Tibial nerve (tissue), 4 donors: ENCODE measurements around the gene TBL1X. TPM values are rescaled to one million over a fixed set of nuclear protein-coding genes. Genes with fewer than 3 reads are reported as not detected.
A peak's percentile ranks its signal among the peaks of the same experiment; 100 is the strongest.

Experiments used
- DNase-seq, 2 donors: peaks; one replicate each; pipeline ENCODE4 v3.0.0-alpha.2; 2019; ENCODE audit warnings: low spot score in 2 of 2
- H3K27ac ChIP-seq, 4 donors: fragments of 200-600 bp; sonication (generic) in 3 of 4; one replicate each; pipeline ENCODE4 v1.5.1; 2017 to 2019; ENCODE audit warnings: mild to moderate bottlenecking in 1 of 4
- H3K27me3 ChIP-seq, 2 donors: fragments of 200-600 bp; sonication (generic) in 1 of 2; one replicate each; pipeline versions ENCODE4 v1.5.1 to v1.6.0; 2017 to 2019
- H3K36me3 ChIP-seq, 3 donors: fragments of 200-600 bp; sonication (generic); one replicate each; pipeline ENCODE4 v1.5.1; 2018 to 2019
- H3K4me1 ChIP-seq, 4 donors: fragments of 200-600 bp; sonication (generic) in 3 of 4; one replicate each; pipeline ENCODE4 v1.5.1; 2017 to 2019
- H3K4me3 ChIP-seq, 4 donors: fragments of 200-600 bp; sonication (generic) in 3 of 4; one replicate each; pipeline ENCODE4 v1.5.1; 2017 to 2019; ENCODE audit warnings: mild to moderate bottlenecking in 1 of 4, moderate library complexity in 1 of 4
- H3K9me3 ChIP-seq, 4 donors: fragments of 200-600 bp; sonication (generic) in 3 of 4; one replicate each; pipeline ENCODE4 v1.5.1; 2017 to 2019
- EP300 ChIP-seq, 2 donors: sonication (generic); formaldehyde crosslinking; IDR thresholded peaks; one replicate each; pipeline ENCODE4 v1.6.1; 2017; ENCODE audit warnings: antibody characterized with exemption in 2 of 2, mild to moderate bottlenecking in 1 of 2
- POLR2A ChIP-seq, 2 donors: fragments of 450-650 bp; IDR thresholded peaks; one replicate each; pipeline ENCODE4 v1.6.1; 2017; ENCODE audit warnings: antibody characterized with exemption in 2 of 2, mild to moderate bottlenecking in 2 of 2, moderate library complexity in 2 of 2
- WGBS, 2 donors: methylation state at CpG; one replicate each; pipeline ENCODE4 v1.1.5; 2018; 5-methylcytosine and 5-hydroxymethylcytosine counted together
- total RNA-seq, 4 donors: library from RNA; depleted of rRNA; stranded (reverse); fragments of >200 nt; gene quantifications; one replicate each; pipeline ENCODE4 v1.1.0, GENCODE V29; 2016
- TF ChIP-seq, protein P1 (sequence below), 5 experiments: fragments of 200-600 bp in 3 of 5; fragments of 450-650 bp in 2 of 5; sonication (generic) in 3 of 5; IDR thresholded peaks; one replicate each; pipeline ENCODE4 v1.5.1; 2016 to 2019; ENCODE audit warnings: antibody characterized with exemption in 5 of 5, mild to moderate bottlenecking in 3 of 5, moderate library complexity in 2 of 5

The TBL1X gene
- total RNA-seq, 4 donors from 2014 or later, result 12.2 to 25.2 (median 19.5) TPM

GRCh38 chrX:9708086-9708485, 243.2 kb downstream of the TBL1X start:
- 88 to 96% methylated on average over 10 of the region's 10 CpGs for WGBS, 2 donors
- H3K4me1 ChIP-seq, result no peaks in the 10 kb centered on the region
- peaks cover 0 to 4% (median 0%) of the 10 kb centered on the region in 4 donors for H3K9me3 ChIP-seq
- H3K27me3 ChIP-seq, result no peaks in the 10 kb centered on the region
- no peak overlapping the region for H3K4me3 ChIP-seq
- H3K27ac ChIP-seq, result no peak overlapping the region
- TF ChIP-seq, protein P1, sequence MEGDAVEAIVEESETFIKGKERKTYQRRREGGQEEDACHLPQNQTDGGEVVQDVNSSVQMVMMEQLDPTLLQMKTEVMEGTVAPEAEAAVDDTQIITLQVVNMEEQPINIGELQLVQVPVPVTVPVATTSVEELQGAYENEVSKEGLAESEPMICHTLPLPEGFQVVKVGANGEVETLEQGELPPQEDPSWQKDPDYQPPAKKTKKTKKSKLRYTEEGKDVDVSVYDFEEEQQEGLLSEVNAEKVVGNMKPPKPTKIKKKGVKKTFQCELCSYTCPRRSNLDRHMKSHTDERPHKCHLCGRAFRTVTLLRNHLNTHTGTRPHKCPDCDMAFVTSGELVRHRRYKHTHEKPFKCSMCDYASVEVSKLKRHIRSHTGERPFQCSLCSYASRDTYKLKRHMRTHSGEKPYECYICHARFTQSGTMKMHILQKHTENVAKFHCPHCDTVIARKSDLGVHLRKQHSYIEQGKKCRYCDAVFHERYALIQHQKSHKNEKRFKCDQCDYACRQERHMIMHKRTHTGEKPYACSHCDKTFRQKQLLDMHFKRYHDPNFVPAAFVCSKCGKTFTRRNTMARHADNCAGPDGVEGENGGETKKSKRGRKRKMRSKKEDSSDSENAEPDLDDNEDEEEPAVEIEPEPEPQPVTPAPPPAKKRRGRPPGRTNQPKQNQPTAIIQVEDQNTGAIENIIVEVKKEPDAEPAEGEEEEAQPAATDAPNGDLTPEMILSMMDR (IDR thresholded peaks at IDR 0.05), result no peak
- TF ChIP-seq EP300 (IDR thresholded peaks at IDR 0.05), result no peak
- TF ChIP-seq POLR2A (IDR thresholded peaks at IDR 0.05), result no peak
- H3K36me3 ChIP-seq, result peaks cover 0 to 63% (median 0%) of the 10 kb centered on the region in 3 donors
- no peak for DNase-seq

- TF ChIP-seq, protein P1 (IDR thresholded peaks at IDR 0.05), result peak; percentile 74 to 80 (median 77)
- TF ChIP-seq EP300 (IDR thresholded peaks at IDR 0.05) (no peak), POLR2A (IDR thresholded peaks at IDR 0.05) (no peak)
- peaks cover 0 to 4% (median 0%) of the 10 kb centered on the region in 4 donors for H3K9me3 ChIP-seq
- H3K4me3 ChIP-seq, result no peak overlapping the region
- peak; percentile 30 to 47 for DNase-seq
- H3K27ac ChIP-seq, result no peak overlapping the region
- no peaks in the 10 kb centered on the region for H3K4me1 ChIP-seq
- WGBS, 2 donors, result 34 to 50% methylated on average over 10 to 17 of the region's 17 CpGs
- H3K36me3 ChIP-seq, result peaks cover 0 to 60% (median 0%) of the 10 kb centered on the region in 3 donors
- H3K27me3 ChIP-seq, result no peaks in the 10 kb centered on the region
Measured at GRCh38 chrX:9708923-9709553, 244.2 kb downstream of the TBL1X start.

DNA sequence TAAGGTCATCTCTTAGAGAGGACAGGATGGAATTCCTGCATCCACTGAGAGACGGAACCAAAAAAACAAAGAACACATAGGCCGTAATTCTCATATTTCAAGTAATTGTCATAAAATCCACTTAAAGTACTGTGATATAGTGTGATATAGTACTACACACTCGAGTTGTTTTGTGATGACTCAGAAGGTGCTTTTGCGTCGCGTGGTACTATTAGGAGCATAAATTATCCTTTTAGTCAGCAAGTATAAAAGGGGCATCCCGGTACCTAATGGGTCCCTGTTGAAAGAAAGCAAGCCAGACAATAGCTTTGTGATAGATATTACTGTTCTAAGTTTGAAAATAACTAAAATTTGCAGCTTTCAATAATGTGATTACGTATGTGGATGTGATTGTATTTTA, 245.5 kb downstream of the TBL1X start:
- TF ChIP-seq EP300 (IDR thresholded peaks at IDR 0.05), result no peak
- TF ChIP-seq POLR2A (IDR thresholded peaks at IDR 0.05), result no peak
- TF ChIP-seq, protein P1 (IDR thresholded peaks at IDR 0.05), result no peak
- peaks cover 0 to 60% (median 0%) of the 10 kb centered on the region in 3 donors for H3K36me3 ChIP-seq

GRCh38 chrX:9717376-9717775, 252.5 kb downstream of the TBL1X start:
- TF ChIP-seq, protein P1 (IDR thresholded peaks at IDR 0.05), result no peak
- TF ChIP-seq POLR2A (IDR thresholded peaks at IDR 0.05) (no peak), EP300 (IDR thresholded peaks at IDR 0.05) (no peak)
- H3K4me1 ChIP-seq, result no peaks in the 10 kb centered on the region
- no peak for DNase-seq
- no peak overlapping the region for H3K4me3 ChIP-seq
- H3K27me3 ChIP-seq, result no peaks in the 10 kb centered on the region
- H3K36me3 ChIP-seq, result peaks cover 0 to 92% (median 0%) of the 10 kb centered on the region in 3 donors
- H3K9me3 ChIP-seq, result peaks cover 0 to 18% (median 0%) of the 10 kb centered on the region in 4 donors
- 94 to 98% methylated on average over 21 of the region's 21 CpGs for WGBS, 2 donors
- no peak overlapping the region for H3K27ac ChIP-seq

More for the DNA sequence above, 245.5 kb downstream of the TBL1X start:
- DNase-seq, result no peak
- whole genome bisulfite sequencing, 2 donors, result 74 to 83% methylated on average over 8 of the region's 8 CpGs
- no peaks in the 10 kb centered on the region for H3K27me3 ChIP-seq
- H3K4me1 ChIP-seq, result no peaks in the 10 kb centered on the region
- no peaks in the 10 kb centered on the region for H3K9me3 ChIP-seq
- H3K27ac ChIP-seq, result no peak overlapping the region
- H3K4me3 ChIP-seq, result no peak overlapping the region

- Histone ChIP-seq H3K4me1 (no peaks in the 10 kb centered on the region), H3K27me3 (no peaks in the 10 kb centered on the region), H3K4me3 (no peak overlapping the region), H3K9me3 (peaks cover 0 to 56% (median 2%) of the 10 kb centered on the region in 4 donors), H3K36me3 (peaks cover 0 to 30% (median 0%) of the 10 kb centered on the region in 3 donors), H3K27ac (no peak overlapping the region)
- WGBS, 2 donors, result 79 to 92% methylated on average over 2 of the region's 2 CpGs
- no peak for DNase-seq
- TF ChIP-seq POLR2A (IDR thresholded peaks at IDR 0.05) (no peak), EP300 (IDR thresholded peaks at IDR 0.05) (no peak)
- TF ChIP-seq, protein P1 (IDR thresholded peaks at IDR 0.05), result no peak
Measured at GRCh38 chrX:9724711-9725110, 259.9 kb downstream of the TBL1X start.
